ENCODE results near the gene NT5DC1.

GRCh38 chr6:116170358-116171057, 69.9 kb downstream of the NT5DC1 start:
- TF ChIP-seq CTCF (IDR thresholded peaks at IDR 0.05) (no peak), POLR2A (IDR thresholded peaks at IDR 0.05) (no peak)
